GM18526 (cell line): ENCODE measurements around the gene SCYGR6.

Source experiments
- POLR2A ChIP-seq: IDR thresholded peaks from 3 replicates; pipeline ENCODE4 v1.6.1; 2011; ENCODE audit not compliant: insufficient read length; ENCODE audit errors: extremely low read depth

SCYGR6 gene

GRCh38 chr2:227717687-227718567, 6.6 kb downstream of the SCYGR6 start, which contains the start of gene SLC19A3:
Gene SLC19A3, minus strand, starts transcription at chr2:227718028. Its CDS starts 15,710 bp downstream, at chr2:227702318.
- TF ChIP-seq POLR2A = no peak

DNA sequence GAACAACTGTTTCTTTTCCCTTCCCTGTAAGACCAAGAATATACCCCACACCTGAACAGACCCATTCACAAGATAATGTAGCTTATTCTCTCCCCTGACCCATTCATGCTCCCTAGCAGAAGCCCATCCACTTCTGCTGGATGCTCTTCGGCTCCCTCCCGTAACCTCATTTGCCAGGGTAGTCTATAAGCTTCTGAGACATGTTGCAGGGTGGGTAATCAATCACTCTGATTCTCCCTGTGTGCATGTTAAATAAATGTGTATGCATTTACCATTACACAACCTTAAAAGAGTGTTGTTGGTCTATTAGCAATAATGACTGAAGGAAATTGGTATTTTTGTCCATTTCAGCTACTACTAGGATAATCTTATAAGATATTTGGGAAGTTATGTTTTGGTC, 8.1 kb downstream of the SCYGR6 start:
- no peak for TF ChIP-seq POLR2A

DNA sequence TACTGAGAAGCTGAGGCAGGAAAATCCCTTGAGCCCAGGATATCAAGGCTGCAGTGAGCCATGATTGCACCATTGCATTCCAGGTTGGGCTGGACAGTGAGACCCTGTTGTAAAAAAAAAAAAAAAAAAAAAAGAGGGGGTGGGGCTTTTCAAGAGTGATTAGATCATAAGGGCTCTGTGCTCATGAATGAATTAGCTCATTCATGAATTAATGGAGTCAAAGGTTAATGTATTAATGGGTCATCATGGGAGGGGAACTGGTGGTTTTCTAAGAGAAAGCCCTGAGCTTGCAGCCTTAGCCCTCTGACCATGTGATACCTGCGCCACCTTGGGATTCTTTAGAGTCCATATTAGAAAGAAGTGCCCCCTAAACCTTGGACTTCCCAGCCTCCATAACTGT, 11.3 kb downstream of the SCYGR6 start:
- TF ChIP-seq POLR2A = no peak

DNA sequence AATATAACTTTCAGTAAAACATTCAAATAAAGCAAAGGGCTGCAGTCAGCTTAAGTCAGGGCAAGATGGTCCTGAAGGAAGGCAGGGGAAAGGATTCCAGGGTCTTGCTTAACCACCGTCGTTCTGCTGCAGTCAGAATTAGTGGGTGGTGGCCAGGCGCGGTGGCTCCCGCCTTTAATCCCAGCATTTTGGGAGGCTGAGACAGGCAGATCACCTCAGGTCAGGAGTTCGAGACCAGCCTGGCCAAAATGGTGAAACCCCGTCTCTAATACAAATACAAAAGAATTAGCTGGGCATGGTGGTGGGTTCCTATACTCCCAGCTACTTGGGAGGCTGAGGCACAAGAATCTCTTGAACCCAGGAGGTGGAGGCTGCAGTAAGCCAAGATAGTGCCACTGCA, 13.6 kb downstream of the SCYGR6 start:
- TF ChIP-seq POLR2A = no peak

GRCh38 chr2:227707390-227707789, 17.2 kb downstream of the SCYGR6 start:
- TF ChIP-seq POLR2A = no peak

- TF ChIP-seq POLR2A = no peak
Observed at GRCh38 chr2:227706859-227707258, 17.7 kb downstream of the SCYGR6 start.

DNA sequence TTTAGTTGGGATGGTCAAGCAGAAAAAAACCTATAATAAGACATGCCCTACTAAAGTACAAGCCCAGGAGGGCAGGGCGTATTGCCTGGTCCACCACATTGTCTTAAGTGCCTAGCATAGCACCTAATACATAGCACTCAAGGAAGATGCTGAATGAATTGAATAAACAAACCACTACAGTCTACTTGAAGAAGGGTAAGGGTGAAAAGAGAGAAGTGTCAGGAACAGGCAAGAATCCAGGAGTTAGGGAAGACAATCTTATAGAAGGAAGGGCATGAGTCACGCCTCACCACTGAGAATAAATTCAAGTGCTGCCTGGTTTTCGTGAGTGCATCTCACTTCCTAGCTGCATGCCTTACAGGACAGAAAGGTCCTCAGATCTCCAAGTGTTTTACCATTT, 20.6 kb downstream of the SCYGR6 start:
- TF ChIP-seq POLR2A = no peak

DNA sequence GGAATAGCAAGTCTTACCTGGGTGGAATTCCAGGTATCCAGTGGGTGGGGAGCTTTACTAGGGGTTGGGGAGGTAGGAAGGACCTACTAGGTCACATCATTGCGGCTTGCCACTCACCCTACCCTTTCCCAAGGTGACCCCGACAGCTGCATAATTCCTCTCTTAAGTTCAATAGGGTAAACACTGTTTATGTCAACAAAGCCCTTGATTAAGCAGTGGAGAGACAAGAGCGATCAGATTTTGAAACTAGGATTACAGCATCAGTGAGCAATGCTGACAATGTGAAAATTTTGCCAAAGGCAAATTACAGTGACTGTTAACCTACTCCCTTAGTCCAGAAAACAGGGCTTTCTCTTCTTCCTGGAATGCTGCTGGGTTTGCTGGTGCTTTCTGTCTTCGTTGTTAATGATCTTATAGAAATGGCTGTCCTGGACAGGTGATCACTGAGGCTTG, 21.3 kb downstream of the SCYGR6 start:
- no peak for TF ChIP-seq POLR2A

DNA sequence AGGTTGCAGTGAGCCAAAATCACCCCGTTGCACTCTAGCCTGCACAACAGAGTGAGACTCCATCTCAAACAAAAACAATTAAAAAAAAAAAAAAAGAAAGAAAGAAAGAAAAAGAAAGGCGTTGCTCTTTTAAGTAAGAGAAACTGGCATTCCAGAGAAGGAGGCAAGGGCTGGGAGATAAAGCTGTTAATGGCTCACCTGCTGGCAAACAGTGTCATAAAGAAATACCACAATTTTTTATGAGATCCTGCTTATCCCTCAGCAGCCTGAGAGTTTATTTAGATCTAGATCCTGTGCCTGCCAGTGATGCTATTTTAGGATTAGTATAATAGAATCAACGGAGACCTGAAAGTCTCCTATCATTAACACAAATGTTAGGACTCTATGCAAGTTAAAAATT, 23.0 kb downstream of the SCYGR6 start:
- TF ChIP-seq POLR2A = no peak

DNA sequence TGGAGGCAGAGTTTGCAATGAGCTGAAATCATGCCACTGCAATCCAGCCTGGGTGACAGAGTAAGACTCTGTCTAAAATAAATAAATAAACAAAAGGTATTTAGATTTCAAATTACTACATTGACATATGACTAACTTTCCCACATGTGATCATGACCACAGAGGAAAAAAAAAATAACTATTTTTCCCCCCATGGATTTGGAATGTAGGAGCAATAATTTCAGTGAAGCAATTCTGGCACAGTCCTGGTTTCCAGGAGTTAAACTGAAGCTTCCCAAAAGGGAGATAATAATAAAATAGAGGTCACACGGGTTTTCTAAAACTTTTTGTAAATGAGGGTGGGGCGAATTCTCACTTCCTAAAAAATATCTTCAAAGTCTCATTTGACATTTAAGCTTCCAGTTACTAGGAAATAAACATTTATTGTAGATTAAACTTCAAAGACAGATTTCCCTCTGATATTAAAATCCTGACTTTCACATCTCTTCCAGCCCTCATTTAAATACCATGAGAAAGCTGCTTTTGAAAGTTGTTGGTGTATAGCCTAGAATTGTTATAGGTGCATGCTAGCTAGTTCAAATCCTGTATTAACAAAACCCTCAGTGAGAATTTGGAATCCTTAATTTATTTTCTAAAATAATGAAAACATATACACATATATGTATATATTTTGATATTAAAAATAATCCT, 27.4 kb downstream of the SCYGR6 start:
- no peak for TF ChIP-seq POLR2A

GRCh38 chr2:227687189-227687588, 37.4 kb downstream of the SCYGR6 start:
- no peak for TF ChIP-seq POLR2A

DNA sequence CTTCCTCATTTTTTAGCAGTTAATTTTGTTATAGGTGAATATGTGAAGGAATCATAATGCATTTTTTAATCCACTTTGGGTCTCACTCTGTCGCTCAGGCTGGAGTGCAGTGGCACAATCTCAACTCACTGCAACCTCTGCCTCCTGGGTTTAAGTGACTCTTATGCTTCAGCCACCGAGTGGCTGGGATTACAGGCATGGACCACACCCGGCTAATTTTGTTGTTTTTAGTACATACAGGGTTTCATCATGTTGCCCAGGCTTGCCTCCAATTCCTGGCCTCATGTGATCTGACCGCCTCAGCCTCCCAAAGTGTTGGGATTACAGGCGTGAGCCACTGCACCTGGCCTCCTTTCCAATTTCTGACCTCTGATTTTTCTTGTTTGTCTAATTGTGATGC, 40.3 kb downstream of the SCYGR6 start:
- no peak for TF ChIP-seq POLR2A

- no peak for TF ChIP-seq POLR2A
Observed at GRCh38 chr2:227677928-227678327, 46.6 kb downstream of the SCYGR6 start.

- no peak for TF ChIP-seq POLR2A
Observed at GRCh38 chr2:227674485-227674884, 50.1 kb downstream of the SCYGR6 start.
